ENCODE results near the gene MITF.

MITF gene

DNA sequence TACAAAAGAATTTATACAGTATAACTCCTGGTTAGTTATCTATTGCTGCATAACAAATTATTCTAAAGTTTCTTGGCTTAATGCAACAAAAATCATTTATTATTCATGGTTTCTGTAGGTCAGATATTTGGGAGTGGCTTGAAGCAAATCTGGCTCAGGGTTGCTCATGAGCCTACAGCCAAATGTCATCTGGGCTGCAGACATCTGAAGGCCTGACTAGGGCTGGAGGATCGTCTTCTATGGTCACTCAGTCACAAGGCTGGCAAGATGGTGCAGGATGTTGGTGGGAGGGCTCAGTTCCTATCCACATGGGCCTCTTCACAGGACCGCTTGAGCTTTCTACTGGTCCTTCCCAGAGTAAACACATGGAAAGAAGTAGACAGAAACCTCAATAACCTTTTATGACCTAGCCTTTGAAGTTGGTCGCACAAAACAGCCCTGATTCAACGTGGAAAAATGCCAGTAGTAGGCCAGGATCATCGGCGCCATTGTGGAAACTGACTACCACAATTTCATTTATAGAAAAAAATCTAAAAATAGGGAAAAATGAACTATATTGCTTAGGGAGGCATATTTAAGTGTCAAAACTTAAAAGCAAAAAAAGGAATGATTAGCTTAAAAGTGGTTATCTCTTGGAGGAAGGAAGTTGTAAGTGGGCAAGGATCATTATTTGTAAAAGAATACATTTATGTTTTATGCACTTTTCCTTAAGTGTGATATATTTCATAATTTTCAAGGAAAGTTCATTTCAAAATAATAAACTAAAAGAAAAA lies 9.9 kb upstream of the MITF start:
- no peak for DNase-seq

DNA sequence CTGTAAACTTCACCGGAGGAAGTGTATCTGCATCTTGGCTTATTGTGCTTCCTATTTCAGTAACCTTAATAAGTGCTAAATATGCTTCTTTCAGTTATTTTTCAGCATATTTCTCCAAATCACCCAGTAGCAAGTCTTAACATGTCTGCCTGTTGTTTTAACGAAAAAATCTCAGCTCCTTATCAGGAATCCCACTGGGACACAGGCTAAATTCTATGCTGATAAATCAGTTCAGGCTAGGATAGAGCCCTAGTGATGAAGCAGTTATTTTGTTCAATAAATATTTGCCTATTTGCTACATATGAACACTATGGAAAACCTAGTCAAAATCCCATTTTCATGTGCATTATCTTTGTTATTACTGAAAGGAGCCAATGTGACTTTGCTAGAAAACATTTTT lies 8.2 kb upstream of the MITF start:
- DNase-seq, result no peak

DNA sequence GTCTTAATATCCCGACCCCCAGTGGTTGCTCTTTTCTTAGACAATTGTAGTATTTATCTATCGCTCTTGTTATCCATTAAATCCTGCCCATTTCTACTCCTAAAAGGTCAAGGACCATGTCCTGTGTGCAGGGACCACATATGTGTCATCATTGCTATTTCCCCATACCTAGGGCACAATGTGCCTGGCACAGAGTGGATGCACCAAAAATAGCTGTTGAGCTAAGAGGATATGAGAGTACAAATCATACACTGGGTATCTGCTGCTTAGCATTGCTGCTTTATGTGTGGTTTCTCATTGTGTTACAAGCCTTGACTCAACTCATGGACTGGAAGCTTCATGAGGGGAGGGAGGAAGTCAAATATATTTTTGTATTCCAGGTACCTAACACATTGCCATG lies 3.4 kb upstream of the MITF start:
- DNase-seq, result no peak

DNA sequence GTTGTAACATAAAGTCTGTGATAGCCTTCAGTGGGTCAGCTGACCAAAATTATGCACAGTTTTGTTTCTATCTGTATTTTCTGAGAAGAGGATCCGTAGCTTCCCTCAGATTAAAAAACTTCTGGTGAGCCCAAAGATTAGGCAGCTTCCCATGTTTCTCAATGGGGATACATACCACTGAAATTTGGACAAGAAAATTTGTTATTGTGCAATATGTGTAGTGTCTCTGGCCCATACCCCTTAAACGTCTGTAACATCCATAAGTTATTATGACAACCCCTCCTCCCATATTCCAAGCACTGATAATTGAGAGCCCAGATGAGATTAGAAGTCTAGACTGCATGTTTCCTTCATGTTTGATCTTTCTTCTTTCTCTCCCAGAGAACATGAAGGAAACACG lies 1.9 kb upstream of the MITF start:
- DNase-seq, result no peak

DNA sequence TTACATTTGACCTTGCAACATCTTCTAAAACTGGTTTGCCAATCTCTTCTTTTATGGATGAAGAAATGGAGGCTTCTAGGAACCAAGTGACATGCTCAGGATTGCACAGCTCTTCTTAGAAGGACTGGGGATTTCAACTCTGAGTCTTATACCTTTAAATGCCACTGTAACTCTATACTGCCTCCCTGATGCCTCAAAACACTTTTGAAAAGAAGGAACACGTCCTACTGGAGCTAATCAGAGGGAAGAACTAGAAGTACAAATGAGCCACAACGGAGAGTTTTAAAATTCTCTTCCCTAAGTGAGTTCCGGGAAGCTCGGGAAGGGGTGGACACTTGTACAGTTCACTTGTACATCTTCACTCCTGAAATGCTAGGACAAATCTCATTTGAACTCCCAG lies 949 bp upstream of the MITF start:
- no peak for DNase-seq

DNA sequence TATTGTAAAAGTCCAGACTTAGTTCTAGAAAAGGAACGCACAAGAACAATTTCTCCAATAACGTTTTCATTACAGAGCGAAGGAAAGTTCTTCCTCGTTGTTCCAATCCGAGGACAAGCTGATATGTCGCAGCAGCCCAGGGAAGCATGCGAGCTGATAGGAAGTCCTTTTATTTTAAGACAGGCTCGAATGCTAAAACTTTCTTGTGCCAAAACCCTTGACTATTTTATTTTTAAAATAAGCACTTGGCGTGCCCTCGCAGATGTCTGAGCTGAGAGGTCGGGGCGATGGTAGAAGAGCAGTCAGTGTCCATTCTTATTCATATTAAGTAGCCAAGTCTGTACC lies 433 bp upstream of the MITF start:
- DNase-seq, result no peak

DNA sequence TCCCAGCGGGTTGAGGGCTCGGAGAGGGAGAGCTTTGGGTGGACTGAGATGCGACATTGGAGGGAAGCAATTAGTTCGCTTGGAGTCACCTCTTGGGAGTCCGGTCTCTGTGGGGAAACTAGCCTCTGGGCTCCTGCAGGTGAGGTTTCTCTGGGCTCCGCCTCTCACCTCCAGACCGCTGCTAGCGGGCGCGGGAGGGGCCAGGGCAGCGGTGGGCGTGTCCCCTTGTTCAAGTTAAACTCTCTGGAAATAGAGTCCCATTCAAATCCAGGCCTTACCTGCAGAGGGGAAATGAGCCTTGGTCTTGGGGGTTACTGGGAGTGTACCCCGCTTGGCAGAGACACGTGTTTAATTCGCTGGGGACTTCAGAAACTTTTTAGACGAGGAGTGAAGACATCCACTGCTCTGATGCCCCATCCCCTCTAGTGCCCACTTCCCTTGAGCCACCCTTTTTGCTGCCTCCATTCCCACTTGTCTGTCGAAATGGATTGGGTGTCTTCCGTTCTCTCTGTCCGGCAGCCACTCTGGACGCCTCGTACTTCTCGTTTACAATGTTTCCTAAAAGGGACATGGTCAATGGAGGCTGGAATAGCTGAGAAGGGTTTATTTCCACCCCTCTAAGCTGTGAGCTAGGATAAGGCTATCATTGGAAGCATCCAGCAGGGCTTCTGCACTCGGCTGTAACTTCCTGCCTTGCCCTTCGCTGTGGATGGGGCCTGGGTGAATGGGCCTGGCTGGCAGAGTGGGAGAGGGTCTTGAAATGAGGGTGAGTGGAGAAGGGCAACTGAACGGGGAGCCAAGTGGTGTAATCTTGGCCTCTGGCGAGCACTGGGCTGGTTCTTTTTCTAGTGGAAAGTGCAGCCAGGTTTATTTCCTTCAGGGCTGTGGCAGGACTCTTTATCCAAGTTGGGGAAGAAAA lies 1.1 kb downstream of the MITF start:
- no peak for DNase-seq

DNA sequence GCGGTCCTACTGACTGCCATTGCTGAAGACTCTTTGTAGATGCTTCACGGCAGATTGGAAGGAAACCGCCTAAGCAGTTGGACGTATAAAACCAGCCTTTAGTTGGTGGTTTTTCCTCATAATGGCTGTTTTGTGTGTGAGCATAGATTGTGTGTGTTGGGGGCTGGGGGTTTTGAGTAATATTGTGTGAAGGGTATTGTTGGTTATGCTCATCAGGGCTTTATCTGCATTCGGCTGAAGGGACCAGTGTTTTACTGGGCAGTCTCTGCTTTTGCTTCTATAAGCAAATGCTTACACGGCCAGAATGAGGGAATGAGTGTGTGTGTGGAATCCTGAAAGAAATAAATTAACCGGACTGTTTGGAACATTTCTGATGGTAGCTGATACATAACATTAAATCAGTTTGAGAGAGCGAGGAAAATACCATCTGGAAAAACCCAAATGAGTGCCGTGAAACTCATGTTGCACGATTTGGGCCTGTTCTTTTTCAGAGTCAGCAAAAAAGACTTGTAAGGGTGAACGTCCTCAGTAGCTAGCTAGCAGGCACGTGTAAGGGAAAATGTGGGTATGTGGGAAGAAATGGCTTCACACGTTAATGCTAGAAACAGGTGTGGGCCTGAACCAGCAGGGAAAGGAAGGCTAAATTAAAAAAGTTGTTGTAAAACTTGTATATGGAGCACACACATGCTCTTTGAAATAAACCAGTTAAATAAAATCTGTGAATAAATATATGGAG lies 1.9 kb downstream of the MITF start:
- no peak for DNase-seq

DNA sequence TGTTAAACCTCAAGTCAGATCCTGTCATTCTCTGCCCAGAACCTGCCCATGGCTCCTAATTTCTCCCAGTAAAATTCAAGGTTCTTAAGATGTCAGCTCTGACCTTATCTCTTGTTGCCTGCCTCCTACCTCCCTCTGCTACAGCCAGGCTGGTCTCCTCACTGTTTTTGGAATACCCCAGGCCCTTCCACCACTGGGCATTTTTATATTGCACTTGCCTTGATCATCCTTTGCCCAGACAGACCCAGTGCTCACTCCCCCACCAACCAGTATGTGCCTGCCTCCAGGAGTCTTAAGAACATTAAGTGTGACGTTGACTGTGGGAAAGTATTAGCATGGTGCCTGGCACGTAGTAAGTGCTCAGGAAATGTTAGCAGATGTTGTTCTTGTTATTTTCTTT lies 3.1 kb downstream of the MITF start:
- no peak for DNase-seq

DNA sequence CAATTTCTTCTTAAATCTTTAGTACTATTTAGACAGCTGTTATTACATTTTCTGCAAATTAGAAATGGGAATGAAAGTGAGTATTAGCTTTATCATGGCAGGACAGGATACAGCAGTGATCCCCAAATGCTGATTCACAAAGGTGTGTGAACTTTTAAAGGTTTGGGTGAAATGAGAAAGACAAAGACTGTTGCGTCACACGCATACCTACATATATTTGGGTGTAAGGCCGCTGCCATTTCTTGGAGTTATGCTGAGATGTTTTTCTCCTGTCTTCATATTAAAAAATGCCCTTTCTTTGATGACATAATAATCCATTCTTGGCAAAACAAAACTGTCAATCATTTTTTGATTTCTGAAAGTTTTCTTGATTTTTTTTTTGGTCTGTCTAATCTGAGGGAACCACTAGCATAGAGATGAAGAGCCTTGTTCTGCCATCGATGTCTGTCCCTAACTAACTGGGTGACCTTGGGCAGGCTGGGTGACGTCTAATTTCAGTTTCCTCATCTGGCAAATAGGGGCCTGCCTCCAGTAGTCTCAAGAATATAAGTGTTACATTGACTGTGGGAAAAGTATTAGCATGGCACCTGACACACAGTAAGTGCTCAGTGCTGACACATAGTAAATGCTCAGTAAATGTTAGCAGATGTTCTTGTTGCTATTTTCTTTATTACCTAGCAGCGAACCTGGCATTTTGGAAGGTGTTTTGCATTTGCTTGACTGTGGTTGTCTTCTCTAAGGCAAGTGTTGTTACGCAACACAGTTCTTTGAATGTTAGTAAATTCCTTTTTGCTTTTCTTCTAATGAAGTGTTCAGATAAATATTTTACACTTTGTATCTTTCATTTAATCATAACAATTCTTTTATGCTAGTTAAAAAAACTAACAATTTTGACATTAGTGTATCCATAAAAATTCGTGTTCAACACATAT lies 5.0 kb downstream of the MITF start:
- DNase-seq, result no peak

DNA sequence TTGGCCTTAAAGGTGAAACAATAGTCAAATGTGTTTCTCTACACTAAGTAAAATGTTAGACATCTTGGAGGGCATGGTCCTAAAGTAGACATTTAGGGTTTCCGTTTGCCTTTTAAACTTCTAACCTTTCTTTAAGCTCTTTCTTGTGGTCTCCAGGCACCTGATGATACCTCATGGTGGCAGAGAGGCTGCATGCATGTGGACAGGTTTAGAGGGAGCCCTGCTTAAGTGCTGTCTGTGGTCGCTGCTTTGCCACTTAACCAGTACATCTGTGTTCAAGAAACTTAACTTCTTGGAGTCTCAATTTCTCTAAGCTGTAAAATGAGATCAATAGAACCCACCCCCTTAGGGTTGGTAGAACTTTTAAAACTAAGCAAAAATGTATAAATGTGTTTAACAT lies 6.2 kb downstream of the MITF start:
- DNase-seq, result no peak

DNA sequence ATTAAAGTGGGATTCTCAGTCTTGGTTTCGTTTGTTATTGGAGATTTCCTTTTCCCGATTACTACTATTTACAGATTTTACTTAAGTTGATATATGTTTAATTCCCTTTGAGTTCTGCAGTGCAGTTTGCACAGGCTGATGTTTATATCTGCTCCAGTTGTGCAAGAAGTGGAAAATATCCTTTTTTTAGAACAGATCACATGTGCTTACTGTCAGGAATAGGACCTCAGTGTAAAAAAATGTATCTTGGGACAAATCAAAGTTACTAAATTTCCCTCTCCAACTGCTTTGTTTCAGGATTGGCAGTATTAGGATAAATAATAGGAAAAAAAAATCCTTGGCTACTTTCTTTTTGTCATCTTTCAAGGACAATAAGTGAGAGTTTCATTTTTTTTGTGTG lies 6.9 kb downstream of the MITF start:
- no peak for DNase-seq

DNA sequence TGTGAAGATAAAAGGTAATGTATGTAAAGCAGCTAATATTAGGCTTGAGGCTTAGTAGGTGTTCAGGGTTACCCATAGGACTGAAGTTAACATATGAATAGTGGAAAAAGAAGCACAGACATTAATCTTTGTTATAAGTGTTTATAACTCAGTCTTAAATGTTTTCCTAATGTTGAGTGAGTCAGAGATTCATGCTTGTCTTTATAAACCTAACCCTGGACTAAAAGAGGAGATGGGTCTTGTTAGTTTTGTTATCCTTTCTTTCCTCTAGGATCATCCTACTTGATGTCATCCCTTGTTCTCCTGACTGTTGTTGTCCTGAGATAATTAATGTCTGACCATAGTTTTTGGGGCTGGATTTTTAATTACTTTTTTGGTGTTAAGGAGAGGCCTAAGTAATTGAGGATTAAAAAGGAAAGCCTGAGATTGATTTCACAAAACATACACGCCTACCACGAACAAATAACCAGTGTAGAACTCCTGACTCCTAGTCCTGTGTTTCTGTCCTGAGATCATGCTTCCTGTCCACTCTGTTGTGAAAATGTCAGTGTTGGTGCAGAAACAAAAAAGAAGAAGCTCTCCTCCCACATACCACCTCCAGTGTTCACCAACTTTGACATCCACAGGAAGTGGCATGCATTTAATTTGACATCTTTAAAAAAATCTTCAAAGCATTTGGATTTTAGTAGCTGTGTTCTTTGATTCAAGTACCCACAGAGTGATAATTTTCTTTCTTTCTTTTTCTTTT lies 8.4 kb downstream of the MITF start:
- peak; percentile 67 for DNase-seq

DNA sequence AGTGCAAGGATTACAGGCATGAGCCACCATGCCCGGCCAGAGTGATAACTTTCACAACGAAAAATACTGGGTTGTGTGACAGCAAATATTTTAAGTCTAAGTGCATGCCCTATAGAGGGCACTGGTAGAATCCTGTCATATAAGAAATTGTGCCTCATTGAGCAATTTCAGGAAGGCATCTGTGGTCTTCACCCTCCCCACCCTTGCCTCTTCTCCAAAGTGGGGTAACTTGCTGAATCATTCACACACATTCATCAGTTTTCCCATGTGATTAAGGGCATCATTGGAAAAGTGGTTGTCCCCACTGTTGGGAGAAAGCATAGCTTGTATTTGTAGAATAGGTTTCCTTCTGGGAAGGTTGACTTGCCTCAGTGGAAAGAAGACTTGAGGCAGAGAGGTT lies 9.2 kb downstream of the MITF start:
- no peak for DNase-seq

DNA sequence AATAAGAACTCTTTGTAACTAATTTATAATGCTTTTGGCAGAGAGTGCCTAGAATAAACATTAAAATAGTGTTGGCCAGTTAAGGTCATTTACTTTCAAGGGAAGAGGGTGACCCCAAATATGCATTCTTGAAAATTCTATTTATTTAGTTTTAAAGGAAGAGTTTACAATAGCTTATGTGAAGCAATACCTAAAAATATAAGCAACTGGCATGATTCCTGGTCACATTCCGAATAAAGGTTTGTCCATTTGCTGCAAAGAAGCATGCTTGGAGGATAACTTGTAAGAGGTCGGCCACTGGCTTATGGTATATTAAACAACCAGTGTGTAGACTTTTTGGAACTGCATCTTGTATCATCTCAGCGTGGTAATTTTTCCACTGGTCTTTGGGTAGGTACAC lies 10.2 kb downstream of the MITF start:
- no peak for DNase-seq

DNA sequence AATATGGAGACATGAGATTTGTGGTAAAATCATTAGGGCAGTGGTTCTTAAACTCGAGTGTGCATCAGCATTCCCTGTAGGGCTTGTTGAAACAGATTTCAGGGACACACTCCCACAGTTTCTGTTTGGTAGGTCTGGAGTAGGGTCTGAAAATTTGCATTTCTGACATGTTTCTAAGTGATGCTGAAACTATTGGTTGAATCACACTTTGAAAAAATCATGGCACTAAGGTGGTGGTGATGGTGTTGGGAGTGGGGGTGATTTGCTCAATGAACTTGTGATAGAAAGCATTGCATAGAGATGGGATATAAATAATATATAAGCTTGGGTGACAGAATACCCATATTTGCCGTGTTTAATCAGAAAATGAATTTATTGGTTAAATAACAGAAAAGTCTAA lies 11.3 kb downstream of the MITF start:
- no peak for DNase-seq

DNA sequence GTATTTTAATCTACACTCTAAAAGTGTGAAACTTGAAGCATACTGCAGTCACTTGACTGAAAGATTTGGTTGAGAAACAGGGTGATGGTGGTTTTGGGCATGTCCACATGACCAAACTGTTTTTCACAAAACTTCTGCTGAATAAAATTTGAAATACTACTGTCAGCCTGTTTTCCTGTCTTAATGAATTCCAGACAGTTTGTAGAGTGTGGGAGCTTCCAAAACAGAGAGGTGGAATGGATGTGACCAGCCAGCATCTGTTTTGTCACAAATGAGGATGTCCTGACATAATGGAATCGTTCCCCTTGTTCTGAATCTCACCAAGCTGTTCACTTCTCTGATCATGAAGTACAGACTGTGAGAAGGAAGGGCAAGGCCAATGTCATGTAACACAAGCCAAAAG lies 11.8 kb downstream of the MITF start:
- DNase-seq, result no peak

DNA sequence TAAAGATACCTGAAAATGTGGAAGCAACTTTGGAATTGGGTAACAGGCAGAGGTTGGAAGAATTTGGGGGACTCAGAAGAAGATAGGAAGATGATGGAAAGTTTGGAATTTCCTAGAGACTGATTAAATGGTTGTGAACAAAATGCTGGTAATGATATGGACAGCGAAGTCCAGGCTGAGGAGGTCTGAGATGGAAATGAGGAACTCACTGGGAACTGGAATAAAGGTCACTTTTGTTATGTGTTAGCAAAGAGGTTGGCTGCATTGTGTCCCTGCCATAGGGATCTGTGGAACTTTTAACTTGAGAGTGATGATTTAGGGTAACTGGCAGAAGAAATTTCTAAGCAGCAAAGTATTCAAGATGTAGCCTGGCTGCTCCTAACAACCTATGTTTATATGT lies 13.0 kb downstream of the MITF start:
- no peak for DNase-seq

DNA sequence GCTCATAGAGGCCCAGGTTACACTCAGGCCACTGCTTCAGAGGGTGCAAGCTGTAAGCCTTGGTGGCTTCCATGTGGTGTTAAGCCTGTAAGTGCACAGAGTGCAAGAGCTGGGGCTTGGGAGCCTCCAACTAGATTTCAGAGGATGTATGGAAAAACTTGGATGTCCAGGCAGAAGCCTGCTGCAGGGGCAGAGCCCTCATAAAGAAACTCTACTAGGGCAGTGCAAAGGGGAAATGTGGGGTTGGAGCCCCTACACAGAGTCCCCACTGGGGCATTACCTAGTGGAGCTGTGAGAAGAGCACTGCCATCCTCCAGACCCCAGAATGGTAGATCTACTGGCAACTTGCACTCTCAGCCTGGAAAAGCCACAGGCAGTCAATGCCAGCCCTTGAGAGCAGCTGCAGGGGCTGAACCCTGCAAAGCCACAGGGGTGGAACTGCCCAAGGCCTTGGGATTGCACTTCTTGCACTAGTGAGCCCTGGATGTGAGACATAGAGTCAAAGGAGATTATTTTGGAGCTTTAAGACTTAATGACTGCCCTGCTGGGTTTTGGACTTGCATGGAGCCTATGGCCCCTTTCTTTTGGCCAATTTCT lies 14.0 kb downstream of the MITF start:
- DNase-seq, result no peak

DNA sequence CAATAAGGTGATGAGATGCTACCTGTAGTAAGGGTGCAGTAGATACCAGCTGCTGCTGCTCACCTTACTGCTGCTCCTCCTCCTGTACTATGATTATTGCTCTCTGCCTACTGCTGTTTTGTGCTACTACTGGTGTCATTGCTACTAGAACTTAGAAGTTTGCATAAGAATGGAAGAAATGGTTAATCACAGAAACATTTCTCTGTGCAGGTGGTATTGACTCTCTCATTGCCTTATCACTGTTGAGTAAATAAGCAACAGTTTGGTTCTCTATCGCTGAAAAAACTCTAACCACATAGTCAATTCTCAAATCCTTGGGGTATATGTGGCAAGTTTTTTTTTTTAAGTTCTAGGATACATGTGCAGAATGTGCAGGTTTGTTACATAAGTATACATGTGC lies 16.5 kb downstream of the MITF start:
- DNase-seq, result no peak

Measured in fibroblast of skin of back (primary cell).